ENCODE results near the gene HCN4.

Gene HCN4

GRCh38 chr15:73346735-73347312 lies 21.9 kb downstream of the HCN4 start:
- in situ Hi-C loops (cut with MboI; ENCODE audit: low sequenced_read_pairs), result no loop called here

DNA sequence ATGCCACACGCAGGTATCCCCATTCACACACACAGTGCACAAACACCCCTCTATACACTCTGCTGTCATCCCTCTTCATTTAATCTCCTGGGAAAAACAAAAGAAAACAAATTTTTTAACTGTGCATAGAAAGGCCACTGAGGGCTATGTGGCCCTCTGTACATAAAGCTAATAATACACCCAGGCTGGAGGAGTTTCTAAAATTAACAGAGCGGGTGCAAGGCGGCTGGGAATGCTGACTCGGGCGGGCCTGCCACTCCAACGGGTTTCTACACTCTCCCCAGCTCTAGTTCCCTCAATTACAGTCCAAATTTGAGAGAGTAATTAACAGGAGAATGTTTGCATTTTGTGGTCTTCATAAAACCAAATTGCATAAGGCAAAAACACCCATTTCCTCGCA lies 23.1 kb downstream of the HCN4 start:
- in situ Hi-C loops (cut with MboI; ENCODE audit: low sequenced_read_pairs), result no loop called here

GRCh38 chr15:73344056-73344455 lies 24.7 kb downstream of the HCN4 start:
- in situ Hi-C loops (cut with MboI; ENCODE audit: low sequenced_read_pairs), result no loop called here

DNA sequence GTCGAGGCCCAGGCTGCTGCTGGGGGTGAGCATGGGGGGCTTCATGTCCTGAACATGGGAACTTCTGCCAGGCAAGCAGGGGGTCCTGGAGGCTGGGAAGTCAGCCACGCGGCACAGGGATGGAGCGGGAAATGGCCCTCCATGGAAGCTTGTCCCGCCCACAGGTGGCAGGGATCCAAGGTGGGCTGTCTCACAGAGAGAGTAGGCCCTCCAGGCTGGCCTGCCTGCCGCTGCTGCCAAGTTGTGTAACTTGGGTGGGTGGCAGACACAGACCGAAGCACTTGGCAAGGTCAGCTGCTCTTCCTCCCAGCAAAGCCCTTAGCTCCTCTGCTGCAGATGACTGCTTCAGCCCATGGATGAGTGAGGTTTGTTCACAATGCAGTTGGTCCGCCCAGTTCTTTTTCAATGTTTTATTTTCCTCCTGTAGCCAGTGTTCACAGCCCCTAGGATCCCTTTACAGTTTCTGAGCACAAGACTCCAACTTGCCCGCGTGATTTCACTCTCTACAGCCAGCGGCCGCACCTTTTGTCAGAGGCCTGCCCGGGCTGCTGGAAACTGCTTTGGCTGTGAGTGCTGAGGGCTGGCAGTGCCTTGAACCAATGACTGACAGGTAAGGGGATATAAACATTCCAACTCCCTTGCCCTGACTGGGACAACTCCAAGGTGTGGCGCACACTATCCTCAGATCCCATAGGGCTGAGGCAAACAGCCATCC lies 26.7 kb downstream of the HCN4 start:
- in situ Hi-C loops (cut with MboI; ENCODE audit: low sequenced_read_pairs), result no loop called here

DNA sequence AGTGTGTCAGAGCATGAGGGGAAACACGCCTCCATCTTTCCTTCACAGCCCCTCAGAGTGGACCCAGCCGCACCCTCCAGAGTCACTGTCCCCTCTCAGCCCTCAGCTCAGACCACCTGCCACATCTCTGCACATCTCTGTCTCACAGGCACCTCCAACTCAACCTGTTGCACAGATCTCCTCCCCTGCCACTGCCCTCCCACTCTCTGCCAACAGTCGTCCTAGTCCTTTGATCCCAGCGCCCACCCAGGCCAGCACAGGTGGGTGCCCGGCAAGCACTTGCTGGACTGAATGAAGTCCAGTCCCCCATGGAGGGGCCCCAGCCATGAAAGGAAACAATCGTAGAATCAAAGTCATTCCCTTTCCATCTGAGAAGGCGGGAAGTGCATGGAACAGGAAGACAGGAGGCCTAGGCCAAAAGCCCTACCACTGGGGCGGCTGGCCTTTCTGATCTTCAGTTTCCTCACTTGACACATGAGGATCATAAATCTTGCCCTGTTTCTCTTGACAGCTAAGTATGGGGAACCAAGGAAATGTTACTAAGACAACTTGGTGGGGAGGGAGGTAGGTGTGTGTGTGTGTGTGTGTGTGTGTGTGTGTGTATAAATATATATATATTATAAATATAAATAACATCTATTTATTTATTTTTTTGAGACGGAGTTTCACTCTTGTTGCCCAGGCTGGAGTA lies 28.1 kb downstream of the HCN4 start:
- in situ Hi-C loops (cut with MboI; ENCODE audit: low sequenced_read_pairs), result no loop called here

GRCh38 chr15:73338606-73339374 lies 30.0 kb downstream of the HCN4 start:
- in situ Hi-C loops (cut with MboI; ENCODE audit: low sequenced_read_pairs), result no loop called here

GRCh38 chr15:73338058-73338457 lies 30.7 kb downstream of the HCN4 start:
- in situ Hi-C loops (cut with MboI; ENCODE audit: low sequenced_read_pairs), result no loop called here

GRCh38 chr15:73337187-73337586 lies 31.6 kb downstream of the HCN4 start:
- in situ Hi-C loops (cut with MboI; ENCODE audit: low sequenced_read_pairs), result no loop called here

GRCh38 chr15:73336756-73337155 lies 32.0 kb downstream of the HCN4 start:
- in situ Hi-C loops (cut with MboI; ENCODE audit: low sequenced_read_pairs), result no loop called here

DNA sequence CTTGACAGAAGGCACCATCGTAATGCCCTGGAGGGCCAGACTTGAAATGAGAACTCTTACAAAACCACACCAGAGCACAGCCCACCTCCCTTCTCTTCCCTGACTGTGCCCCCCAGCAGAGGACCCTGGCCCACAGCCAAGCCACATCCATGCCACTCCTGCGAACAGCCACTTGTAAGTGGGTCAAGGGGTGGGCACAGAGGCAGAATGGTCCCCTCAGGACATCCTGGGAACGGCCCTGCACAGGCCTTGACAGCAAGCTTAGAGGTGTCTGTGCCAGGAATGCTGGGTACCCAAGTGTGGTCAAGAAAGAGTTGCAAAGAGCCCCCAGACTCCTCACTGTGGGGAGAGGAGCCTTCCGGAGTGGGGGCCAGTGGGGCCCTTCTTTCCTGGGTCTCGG lies 33.3 kb downstream of the HCN4 start:
- in situ Hi-C loops (cut with MboI; ENCODE audit: low sequenced_read_pairs), result no loop called here

GRCh38 chr15:73335026-73335425 lies 33.7 kb downstream of the HCN4 start:
- in situ Hi-C loops (cut with MboI; ENCODE audit: low sequenced_read_pairs), result no loop called here

DNA sequence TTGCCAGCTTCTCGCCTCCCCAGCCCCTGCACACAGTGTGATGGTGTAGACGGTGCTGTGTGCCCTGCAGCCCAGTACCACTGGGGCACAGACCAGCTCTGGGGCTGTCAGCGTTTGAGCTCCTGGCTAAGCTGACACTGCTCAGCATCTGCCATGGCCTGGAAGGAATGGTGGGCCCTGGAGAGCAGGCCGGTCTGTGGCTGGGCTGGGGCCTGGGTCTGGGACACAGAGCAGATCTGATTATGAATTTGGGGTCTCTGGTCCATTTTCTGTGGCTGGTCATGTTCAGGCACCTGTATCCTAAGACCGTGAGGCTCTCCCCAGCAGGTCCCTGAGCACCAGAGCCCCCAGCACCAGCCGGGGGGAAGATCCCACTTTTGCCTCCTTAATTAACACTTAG lies 34.7 kb downstream of the HCN4 start:
- in situ Hi-C loops (cut with MboI; ENCODE audit: low sequenced_read_pairs), result no loop called here

GRCh38 chr15:73333001-73333400 lies 35.8 kb downstream of the HCN4 start:
- in situ Hi-C loops (cut with MboI; ENCODE audit: low sequenced_read_pairs), result no loop called here

DNA sequence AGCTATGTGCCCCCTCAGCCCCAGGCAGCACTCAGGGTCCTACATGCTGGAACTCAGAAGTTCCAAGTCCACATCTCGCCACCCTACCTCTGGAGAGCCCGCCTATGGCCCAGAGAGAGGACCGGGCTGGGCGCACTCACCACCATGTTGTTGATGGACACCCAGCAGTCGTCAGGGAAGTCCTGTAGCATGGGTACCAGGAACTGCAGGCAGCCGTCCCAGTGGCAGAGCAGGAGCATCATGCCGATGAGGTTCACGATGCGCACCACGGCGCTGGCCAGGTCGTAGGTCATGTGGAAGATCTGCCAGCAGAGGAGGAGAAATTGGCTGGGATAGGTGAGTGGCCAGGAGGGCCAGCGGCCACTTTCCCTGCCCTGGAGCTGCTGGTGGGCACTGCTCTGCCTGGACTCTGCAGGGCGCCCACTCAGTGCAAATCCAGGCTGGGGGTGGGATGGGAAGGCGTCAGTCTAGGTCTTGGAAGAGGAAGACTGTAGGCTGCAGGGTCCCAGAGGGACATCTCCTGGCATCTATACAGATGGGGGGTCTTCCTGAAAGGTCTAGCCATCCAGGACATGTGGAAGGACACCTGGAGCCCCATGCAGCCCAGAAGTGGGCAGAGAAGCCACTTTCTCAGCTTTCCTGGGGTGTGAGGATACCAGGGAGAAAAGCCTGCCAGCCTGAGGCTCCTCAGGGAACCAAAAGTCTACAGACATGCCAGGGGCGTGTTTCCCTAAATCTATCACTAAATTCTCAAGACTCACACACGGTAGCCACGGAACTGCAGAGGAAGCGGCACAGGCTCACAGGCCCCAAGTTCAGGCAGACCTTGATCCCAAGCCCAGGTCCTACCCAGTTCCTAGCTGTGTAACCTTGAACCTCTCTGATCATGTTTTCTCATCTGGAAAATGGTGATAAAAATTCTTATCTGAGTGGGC lies 36.5 kb downstream of the HCN4 start:
- in situ Hi-C loops (cut with MboI; ENCODE audit: low sequenced_read_pairs), result no loop called here

GRCh38 chr15:73331501-73331900 lies 37.3 kb downstream of the HCN4 start:
- in situ Hi-C loops (cut with MboI; ENCODE audit: low sequenced_read_pairs), result no loop called here

- in situ Hi-C loops (cut with MboI; ENCODE audit: low sequenced_read_pairs), result no loop called here
Measured at GRCh38 chr15:73330206-73331051, 38.3 kb downstream of the HCN4 start.

DNA sequence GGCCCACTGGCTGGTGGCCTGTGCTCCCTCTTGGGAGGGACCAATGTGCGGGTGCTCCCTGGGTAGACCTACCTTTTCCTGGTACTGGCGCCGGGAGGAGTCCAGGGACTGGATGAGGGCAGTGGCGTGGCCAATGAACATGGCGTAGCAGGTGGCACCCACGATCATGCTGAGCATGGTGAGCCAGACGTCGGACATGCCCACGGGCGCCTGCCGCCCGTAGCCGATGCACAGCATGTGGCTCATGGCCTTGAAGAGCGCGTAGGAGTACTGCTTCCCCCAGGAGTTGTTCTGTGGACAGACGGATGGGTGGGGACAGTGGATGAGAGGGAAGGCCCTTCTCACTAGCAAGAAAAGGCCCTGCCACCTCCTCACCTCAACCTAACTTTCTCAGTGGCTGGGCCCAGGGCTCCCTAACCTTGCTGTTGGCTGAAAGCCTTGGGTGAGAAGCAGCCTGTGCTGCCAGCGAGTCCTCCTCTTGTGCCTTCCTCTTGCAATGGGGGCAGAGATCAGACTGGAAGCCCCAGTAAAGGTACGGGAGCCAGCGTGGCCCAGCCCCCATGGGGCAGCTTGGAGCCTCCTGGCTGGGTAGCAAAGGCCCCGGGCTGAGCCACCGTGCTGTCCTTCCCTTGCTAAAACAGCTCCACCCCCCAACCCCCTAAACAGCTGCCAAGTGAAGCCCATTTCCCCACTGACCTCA lies 39.1 kb downstream of the HCN4 start:
- in situ Hi-C loops (cut with MboI; ENCODE audit: low sequenced_read_pairs), result no loop called here

DNA sequence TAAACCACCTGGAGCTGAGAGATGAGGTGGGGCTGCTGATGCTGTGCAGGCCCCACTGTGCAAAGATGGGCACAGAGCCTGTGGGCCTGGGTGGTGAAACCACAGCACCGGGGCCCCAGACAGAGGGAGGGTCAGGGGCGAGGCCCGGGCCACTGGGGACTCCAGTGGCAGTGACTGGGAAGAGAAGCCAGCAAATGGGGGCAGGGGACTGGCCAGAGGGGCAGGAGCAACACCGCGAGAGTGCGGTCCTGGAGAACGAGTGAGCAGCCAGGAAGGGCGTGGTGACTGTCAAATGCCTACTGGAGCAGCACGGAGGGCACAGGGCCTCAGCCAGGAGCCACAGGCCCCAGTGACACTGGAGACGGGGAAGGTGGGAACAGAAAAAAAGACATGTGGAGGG lies 39.8 kb downstream of the HCN4 start:
- in situ Hi-C loops (cut with MboI; ENCODE audit: low sequenced_read_pairs), result no loop called here

Data from HL-60/S4 treated with retinoic acid at 250 ng/mL for 4 days and 3 days (cell line).